Kasumi-1 (cell line): ENCODE data around the gene BRIP1.

ENCODE experiments used
- DNase-seq, 2 experiments: peaks; one replicate each; lab custom pipeline; 2025; lab: John Stamatoyannopoulos, UW

BRIP1 gene

DNA sequence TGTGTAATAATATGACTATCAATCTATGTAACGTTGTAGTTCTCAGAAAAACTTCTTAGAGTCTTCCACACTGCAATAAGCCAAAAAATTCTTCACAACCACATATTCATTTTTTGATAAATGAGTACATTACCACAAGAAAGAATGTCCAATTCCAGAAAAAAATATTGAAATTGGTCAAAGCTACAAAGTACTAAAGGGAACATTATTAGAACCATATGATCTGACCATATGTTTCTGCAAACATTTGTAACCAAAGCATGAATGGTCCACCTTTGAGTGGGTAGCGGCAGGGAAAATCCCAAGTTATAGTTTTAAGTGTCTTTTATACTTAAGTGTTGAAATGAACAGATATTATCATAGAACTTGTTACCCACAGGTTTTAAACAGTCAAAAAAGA, 200.6 kb downstream of the BRIP1 start:
- DNase-seq, result no peak

DNA sequence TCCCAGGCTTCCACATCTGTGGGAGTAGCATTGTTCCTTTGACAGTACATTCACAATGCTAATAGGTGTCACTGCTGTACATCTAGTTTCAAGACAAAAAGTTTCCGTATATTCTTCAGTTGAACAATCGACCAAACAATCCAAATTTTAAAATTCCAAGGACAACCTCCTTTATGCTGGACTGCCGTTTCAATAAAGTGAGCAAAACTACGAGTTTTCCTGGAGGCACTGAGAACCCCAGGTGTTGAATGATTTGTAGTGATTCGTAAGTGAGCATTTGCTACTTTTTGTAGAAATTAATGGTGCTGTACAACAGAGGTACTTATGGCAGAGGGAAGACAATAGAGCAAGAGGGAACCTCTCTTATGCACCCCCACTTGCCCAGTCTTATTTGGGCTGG, 201.1 kb downstream of the BRIP1 start:
- no peak for DNase-seq

DNA sequence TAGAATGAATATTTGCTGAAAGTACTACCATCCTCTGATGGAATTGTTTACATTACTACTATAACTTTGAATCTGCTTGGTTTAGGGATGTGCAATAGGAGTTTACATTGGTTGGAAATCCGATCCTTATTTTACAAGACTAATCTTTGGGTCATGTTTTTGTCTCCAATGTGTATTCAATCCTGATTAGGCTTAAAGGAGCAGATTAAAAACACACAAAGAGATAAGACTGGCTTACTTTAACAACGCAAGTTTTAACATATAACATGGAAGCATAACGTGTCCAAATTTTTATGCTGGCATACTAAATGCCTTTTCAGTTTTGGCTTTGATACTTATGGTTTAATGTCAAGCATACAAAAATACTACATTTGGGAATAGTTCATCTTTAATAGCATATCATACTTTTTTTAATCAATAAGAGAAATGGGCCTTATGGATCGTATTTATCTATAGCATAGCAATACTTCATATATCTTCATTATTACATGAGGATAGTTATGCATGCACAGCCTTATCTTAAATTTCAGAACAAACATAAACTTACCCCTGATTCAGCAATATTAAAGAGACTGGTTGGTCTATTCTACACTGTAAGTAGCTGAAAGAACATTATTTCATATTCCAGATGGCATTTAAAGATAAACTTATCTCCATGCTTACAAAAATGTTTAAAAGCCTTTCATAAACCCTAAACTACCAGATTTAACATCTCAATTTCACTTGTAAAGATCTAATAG, 202.4 kb downstream of the BRIP1 start:
- DNase-seq, result no peak

DNA sequence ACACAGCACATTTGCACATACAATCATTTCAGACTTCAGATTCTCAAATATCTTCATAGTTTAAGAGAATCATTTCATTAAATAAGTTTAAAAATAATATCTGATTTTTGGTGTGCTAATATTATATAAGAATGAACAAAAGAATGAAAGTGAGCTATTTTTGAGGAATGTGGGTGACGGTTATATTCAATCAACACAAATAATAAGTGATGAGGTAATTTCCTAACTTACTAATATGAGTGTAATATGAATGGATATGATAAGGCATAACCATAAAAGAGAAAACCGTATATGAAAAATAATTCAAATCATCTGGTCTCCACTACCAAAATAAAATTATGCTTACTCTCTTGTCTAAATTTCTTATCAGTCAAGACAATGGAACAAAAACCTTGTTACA, 203.9 kb downstream of the BRIP1 start:
- no peak for DNase-seq

DNA sequence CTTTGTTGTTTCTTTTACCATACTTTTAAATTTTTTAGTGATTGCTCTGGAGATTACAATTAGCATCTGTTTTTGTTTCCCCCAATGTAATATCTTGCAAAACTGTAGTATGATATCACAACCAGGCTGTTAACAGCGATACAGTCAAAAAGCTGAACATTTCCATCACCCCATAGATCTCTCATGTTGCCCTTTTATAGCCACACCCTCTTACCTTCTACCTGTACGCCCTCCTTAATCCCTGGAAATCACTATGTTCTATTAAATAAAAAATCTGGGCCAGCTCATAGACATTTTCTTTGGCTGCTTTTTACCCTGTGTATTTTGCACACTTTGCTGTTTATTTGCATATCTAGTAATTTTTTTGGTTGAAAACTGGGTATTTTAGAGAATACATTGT, 205.1 kb downstream of the BRIP1 start:
- no peak for DNase-seq

DNA sequence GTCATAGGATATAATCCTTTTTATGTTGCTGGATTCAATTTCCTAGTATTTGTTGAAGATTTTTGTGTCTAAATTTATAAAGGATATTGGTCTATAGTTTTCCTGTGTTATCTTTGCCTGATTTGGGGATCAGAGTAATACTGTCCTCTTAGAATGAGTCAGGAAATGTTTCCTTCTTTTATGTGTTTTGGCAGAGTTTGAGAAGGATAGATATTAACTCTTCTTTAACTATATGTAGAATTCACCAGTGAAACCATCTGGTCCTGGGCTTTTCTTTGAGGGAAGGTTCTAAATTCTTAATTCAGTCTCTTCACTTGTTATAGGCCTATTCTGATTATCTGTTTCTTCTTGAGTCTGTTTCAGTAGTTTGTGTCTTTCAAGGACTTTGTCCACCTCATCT, 206.0 kb downstream of the BRIP1 start:
- DNase-seq, result no peak

DNA sequence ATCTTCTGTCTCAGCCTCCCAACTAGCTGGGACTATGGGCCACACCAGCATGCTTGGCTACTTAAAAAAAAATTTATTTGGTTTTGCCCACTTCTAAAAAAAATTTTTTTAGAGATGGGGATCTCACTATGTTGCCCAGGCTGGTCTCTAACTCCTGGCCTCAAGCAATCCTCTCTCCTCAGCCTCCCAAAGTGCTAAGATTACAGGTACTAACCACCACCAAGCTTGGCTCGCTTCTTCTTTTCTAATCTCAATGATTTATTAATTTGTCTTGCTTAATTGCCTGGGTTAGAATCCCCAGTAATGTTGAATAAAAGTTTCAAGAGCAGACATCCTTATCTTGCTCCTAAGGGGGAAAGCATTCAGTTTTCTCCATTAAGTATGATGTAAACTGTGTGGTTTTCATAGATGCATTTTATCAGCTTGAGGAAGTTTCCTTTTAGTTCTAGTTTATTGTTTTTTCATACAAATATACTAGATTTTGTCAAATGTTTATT, 206.6 kb downstream of the BRIP1 start:
- DNase-seq, result no peak

DNA sequence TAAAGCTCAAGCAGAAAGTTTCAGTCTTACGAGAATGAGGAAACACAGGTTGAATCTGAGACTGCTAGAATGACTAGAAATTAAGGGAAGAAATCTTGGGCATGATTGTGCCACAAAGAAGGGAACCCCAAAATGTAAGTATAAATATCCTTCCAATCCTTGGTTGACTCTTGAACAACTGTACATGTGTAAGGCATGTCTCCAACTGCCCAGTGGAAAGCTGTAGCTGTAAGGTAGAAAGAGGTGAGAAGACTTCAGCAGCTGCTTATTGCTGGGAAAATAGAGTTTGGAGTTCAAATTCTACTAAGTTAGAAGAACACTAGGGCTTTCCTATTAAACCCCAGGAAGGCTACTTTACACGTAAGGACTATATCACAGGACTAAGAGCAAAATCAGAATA, 212.6 kb downstream of the BRIP1 start:
- DNase-seq, result no peak

DNA sequence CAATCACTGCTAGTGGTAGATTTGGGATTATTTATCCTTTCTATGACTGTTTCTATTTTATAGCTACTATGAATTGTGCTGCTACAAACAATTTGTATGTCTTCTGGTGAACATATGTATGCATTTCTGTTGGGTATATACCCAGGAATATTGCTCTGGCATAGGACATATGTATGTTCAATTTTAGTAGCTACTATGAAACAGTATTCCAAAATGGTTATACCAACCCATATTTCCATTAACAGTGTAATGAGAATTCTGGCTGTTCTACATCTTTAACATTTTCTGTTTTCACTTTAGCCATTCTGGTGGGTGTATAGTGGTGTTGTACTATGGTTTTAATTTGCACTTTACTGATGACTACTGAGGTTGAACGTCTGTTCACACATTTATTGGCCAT, 214.7 kb downstream of the BRIP1 start:
- DNase-seq, result no peak

DNA sequence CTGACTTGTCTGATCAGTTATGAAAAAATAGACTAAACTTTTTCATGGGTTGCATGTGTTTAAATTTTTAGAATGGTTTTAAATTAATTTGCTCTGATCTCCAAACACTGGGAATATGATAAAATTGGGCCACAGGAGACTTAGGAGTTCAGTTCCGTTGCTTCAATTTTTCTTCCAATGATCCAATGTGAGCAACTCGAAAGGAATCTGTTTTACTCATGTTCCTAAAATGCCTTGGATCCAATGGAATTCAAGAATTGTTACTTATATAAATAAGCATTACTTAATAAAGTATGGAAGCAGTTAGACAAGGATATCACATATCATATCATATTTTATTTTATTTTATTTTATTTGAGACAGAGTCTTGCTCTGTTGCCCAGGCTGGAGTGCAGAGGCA, 216.3 kb downstream of the BRIP1 start:
- DNase-seq, result no peak

DNA sequence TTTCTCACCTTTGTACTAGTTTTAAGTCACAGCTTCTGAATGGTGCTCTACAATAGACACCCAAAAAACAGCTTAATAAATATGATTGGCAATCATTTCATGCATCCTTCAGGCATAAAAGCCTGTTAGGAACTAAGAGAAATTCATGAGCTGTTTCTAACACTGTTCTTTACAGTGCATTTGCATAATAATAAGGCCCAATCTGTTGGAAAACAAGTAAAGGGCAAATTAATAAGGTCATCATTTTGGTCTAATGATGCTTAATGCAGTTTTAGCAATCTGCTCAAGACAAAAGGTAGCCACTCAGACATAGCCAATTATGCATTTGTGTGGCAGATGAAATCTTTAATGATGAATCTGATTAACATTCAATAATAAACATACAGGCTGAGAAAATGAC, 216.8 kb downstream of the BRIP1 start:
- no peak for DNase-seq

DNA sequence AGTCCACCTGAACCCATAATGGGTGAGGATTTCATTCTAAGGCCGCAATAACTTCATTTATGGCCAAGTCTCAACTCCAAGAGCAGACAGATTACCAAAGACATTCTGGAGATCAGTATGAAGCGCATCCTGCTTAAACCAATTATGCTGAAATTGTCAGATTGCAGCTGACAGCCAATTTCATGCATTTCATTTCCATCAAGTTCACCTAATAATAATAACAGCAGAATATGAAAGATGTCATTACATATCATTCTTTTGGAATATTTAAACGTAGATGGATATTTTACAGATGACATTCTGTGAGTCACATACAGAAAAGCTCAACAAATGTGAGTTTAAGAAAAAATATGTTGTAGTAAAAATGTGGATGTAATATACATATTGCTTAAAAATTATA, 217.4 kb downstream of the BRIP1 start:
- no peak for DNase-seq

DNA sequence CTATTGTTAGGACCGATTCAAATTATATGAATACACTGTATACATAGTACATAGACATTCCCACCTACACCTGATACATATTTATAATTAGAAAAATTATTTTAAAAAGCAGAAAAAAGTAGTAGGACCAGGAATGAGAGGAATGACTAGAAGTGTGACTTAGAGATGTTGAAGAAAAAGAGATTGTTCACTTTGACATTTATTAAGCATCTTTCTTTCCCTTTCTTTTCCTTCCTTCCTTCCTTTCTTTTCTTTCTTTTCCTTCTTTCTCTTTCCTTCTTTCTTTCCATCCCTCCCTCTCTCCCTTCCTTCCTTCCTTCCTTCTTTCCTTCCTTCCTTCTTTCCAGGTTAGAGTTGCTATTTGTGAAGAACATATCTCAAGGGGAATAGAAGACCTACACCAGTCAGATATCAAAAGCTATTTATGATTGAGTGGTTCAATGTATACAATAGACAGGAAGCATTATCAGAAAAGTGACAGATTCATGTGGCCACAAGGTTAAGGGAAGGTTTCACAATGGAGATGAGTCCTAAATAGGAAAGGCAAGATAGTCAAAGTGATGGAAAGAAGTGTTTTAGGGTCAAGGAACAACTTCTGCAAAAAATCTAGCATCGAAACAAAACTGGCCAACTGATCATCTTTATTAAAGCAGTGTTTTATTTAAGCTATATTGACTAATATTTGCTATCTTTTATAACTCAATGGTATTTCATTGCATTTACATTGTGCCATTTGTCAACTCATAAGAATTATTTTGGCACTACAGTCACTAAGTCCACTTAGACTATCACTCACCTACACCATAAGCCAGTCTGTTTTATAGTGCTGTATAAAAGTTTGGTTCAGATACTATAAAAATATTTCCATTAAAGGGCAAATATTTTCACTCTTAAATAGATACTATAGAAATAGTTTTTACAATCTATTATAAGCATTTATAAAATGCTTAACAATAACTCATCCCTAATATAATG, 218.2 kb downstream of the BRIP1 start:
- DNase-seq, result no peak

DNA sequence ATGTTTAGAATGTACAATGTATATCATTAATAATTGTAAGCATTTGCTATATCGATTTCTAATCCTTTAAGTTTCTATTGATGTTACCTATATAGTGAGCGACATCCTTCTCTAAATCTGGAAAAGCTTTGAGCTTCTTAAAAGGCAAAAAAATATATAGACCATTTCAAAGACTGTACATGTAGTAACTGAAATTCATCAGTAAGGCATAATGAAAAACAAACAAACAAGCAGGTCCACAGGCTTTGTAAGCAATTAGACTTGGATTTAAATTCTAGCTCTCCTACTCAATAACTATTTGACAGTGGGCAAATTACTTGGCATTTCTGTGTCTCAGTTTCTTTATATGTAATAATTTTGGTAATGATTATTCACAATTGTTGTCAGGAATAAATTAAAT, 220.6 kb downstream of the BRIP1 start:
- no peak for DNase-seq

DNA sequence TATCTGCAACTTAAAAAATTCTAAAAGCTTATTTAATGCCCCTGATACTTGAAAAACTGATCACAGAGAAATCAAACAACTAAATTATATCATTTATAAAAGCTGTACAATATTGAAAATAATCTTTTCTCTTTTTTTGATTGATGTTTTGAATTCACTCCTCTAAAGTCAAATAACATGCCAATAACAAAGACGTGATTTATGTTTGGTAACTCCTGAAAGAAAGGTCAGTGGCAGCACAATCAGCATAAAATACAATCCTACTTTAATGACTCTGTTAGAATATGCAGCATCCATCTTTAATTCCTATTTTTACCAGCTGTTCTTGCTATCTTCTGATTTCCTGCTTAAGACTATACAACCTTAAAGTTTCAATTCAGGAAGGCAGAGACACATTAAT, 221.6 kb downstream of the BRIP1 start:
- DNase-seq, result no peak

DNA sequence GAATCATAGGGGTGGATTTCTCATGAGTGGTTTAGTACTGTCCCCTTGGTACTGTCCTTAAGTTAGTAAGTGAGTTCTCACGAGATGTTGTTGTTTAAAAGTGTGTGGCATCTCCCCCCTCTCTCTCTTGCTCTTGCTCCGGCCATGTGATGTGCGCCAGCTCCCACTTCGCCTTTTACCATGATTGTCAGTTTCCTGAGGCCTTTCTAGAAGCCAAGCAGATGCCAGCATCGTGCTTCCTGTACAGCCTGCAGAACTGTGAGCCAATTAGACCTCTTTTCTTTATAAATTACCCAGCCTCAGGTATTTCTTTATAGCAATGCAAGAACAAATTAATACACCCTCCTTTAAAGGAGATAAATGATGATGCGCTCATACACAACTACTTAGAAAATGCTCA, 222.2 kb downstream of the BRIP1 start:
- DNase-seq, result no peak

DNA sequence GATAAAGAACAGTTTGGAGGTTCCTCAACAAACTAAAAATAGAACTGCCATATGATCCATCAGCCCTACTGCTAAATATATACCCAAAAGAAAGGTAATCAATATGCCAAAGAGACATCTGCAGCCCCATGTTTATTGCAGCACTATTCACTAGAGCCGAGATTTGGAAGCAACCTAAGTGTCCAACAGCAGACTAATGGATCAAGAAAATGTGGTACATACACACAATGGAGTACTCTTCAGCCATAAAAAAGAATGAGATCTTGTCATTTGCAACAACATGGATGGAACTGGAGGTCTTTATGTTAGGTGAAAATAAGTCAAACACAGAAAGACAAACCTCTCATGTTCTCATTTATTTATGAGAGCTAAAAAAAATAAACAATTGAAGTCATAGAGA, 223.5 kb downstream of the BRIP1 start:
- DNase-seq, result no peak

DNA sequence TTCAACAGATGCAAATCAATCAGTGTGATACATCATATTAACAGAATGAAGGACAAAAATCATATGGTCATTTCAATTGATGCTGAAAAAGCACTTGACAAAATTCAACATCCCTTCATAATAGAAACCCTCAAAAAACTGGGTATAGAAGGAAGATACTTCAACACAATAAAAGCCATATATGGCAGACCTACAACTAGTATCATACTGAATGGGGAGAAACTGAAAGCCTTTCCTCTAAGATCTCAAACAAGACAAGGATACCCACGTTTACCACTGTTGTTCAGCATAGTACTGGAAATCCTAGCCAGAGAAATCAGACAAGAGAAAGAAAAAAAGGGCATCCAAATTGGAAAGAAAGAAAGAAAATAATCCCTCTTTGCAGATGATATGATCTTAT, 225.2 kb downstream of the BRIP1 start:
- DNase-seq, result no peak

DNA sequence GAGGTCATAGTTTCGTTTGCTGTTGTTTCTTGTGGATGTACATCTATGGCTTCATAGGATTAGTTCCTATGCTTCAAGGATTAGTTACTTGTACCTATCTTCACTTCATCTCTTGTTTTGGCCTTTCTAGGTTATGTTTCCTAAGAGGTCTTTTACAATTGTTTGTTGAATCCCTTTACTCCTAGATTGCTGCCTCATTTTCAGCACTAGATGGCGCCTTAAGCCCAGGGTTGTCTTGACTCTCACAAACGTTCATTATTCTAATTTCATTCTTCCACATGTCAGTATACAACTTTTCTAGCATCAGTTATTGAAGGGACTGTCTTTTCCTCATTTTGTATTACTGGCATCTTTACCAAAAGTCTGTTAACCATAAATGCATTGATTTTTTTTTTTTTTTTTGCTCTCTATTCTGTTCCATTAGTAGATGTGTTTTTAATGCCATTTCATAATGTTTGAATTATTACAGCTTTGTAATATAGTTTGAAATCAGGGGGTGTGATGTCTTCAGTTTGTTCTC, 227.4 kb downstream of the BRIP1 start:
- peak; percentile 83 to 95 for DNase-seq

DNA sequence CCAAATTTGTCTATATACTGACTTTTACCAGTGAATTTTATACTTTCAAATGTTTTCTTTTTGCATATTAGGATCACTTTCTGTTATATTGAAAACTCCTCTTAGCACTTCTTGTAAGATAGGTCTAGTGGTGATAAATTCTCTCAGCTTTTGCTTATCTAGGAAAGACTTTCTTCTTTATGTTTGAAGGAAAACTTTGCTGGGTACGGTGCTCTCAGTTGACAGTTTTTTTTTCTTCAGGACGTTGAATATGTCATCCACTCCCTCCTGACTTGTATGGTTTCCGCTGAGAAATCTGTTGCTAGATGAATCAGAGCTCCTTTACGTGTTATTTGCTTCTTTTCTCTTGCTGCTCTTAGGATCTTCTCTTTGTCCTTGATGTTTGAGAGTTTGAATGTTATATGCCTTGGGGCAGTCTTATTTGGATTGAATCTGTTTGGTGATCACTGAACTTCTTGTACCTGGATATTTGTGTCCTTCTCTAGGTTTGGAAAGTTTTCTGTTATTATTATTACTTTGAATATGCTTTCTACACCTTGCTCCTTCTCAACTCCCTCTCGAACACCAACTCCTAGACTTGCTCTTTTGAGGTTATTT, 228.3 kb downstream of the BRIP1 start:
- no peak for DNase-seq

DNA sequence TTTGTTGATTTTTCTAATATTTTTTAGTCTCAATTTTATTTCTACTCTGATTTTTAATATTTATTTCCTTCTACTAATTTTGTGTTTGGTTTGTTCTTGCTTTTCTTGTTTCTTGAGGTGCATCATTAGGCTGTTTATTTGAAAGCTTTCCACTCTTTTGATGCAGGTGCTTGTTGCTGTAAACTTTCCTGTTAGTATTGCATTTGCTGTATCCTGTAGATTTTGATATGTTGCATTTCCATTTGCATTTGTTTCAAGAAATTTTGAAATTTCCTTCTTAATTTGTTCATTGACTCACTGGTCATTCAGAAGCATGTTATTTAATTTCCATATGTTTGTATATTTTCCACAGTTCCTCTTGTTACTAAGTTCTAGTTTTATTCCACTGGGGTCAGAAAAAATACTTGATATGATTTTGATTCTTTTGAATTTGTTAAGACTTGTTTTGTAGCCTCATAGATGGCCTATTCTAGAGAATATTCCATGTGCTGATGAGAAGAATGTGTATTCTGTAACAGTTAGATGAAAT, 229.3 kb downstream of the BRIP1 start:
- no peak for DNase-seq

DNA sequence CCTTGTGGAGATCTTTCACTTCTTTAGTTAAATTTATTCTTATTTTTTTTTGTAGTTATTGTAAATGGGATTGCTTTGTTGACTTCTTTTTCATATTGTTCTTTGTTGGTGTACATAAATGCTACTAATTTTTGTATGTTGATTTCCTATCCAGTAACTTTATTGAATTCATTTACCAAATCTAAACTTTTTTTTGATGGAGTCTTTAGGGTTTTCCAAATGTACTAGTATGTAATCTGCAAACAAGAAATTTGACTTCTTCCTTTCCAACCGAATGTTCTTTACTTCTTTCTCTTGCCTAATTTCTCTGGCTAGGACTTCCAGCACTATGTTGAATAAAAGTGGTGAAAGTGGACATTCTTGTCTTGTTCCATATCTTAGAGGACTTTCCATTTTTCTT, 230.5 kb downstream of the BRIP1 start:
- DNase-seq, result no peak
